Activated B cell treated with CpG ODN at 0.5 μM for 24 hours (primary cell): ENCODE data around the gene BRD7. TPM values are rescaled to one million over a fixed set of nuclear protein-coding genes. Genes with fewer than 3 reads are reported as not detected.

ENCODE experiments used
- ATAC-seq: fragments of 200-7000 bp; cut with Tn5 transposase; one replicate; pipeline ENCODE4 v1.10.0; 2021; ENCODE audit warnings: low read depth, mild to moderate bottlenecking, moderate library complexity
- CTCF ChIA-PET: fragments of 350-600 bp; sonication (Branson Sonifier 250); formaldehyde crosslinking; loops from one replicate; lab custom pipeline; 2021; ENCODE audit warnings: antibody characterized with exemption; lab: Charles Lee
- POLR2A ChIA-PET: fragments of 350-600 bp; sonication (Branson Sonifier 250); formaldehyde crosslinking; loops from one replicate; lab custom pipeline; 2021; ENCODE audit warnings: antibody characterized with exemption; lab: Charles Lee
- DNase-seq: peaks from one replicate; pipeline ENCODE4 v3.0.0; 2022
- H3K27ac Mint-ChIP-seq: one replicate; pipeline ENCODE4 v1.8.0; 2020; ENCODE audit warnings: mixed read lengths
- H3K27me3 Mint-ChIP-seq: one replicate; pipeline ENCODE4 v1.8.0; 2021; ENCODE audit warnings: mixed read lengths
- H3K36me3 Mint-ChIP-seq: one replicate; pipeline ENCODE4 v1.8.0; 2021; ENCODE audit warnings: low read depth, mixed read lengths
- H3K4me1 Mint-ChIP-seq: one replicate; pipeline ENCODE4 v1.8.0; 2021; ENCODE audit warnings: mixed read lengths
- H3K4me3 Mint-ChIP-seq: one replicate; pipeline ENCODE4 v1.8.0; 2020; ENCODE audit warnings: mild to moderate bottlenecking, mixed read lengths
- H3K9me3 Mint-ChIP-seq: one replicate; pipeline ENCODE4 v1.8.0; 2020; ENCODE audit warnings: mixed read lengths
- intact Hi-C: fragments of 100-400 bp; cut with micrococcal nuclease; formaldehyde crosslinking; loops from one replicate; pipeline ENCODE4 v1.15.1; 2024
- total RNA-seq: library from RNA; stranded (reverse); gene quantifications from 2 replicates; pipeline ENCODE4 v1.2.3, GENCODE V29; 2022
- TF ChIP-seq, protein P1 (sequence below): fragments of 200-600 bp; IDR thresholded peaks from one replicate; pipeline ENCODE4 v1.8.0; 2022; ENCODE audit warnings: antibody characterized with exemption, mild to moderate bottlenecking

The BRD7 gene
- total RNA-seq, 1 donor from 2014 or later, result 65.2 TPM

DNA sequence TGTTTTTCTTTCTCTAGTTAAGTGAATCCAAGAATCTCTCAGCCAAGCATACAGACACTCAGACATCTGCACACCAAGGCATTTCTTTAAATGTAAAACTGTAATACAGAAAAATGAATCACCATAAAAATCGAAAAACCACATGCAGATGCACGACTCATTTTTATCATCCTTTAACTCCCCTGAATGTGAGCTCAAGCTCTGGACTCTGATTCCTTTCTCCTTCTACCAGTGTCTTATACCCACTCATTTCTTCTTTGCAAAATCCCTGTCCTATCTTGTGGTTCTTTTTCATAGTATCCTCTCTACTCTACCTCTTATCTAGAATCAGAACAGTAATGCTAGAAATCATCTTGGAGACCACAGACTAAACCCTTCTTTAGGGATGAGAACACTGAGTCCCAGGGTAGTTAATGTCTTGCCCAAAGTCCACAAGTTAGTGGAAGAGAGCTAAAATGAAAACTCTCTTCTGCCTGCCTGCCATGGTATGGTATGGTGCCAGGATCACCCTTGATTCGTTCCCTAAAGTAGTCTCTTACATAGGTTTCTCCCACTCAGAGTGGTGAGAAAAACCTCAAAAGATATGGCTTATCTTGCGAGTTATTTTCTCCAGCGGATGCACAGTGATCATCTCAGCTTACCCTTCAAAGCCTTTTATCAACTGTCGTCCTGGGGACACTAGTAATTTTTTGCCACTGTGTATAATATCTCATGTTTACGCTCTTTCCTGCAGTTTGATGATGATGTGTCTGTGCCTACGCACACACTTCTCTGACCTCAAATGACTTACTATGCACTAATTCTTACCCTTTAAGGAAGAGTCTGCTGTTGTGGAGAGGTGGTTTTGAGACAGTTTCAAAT lies 30.2 kb downstream of the BRD7 start:
- POLR2A ChIA-PET, result interaction anchor here (0.6 to 0.8 kb wide), 2 partner anchors 9 to 83 kb away, joined by 4 read pairs; no protein-coding TSS in a partner anchor
- intact Hi-C loops, result loop anchor here (2.0 kb wide), 1 partner anchor 14 kb away; no protein-coding TSS in a partner anchor
- peak overlapping the region; percentile 88 for H3K27ac Mint-ChIP-seq
- H3K9me3 Mint-ChIP-seq, result no peaks in the 10 kb centered on the region
- CTCF ChIA-PET, result interaction anchor here (0.7 to 2.5 kb wide), 4 partner anchors 11 to 17 kb away, joined by 3 to 10 read pairs (median 6); no protein-coding TSS in a partner anchor
- DNase-seq, result no peak
- H3K4me1 Mint-ChIP-seq, result peaks cover 50% of the 10 kb centered on the region
- H3K4me3 Mint-ChIP-seq, result peak overlapping the region; percentile 35
- ATAC-seq, result no peak
- TF ChIP-seq, protein P1, sequence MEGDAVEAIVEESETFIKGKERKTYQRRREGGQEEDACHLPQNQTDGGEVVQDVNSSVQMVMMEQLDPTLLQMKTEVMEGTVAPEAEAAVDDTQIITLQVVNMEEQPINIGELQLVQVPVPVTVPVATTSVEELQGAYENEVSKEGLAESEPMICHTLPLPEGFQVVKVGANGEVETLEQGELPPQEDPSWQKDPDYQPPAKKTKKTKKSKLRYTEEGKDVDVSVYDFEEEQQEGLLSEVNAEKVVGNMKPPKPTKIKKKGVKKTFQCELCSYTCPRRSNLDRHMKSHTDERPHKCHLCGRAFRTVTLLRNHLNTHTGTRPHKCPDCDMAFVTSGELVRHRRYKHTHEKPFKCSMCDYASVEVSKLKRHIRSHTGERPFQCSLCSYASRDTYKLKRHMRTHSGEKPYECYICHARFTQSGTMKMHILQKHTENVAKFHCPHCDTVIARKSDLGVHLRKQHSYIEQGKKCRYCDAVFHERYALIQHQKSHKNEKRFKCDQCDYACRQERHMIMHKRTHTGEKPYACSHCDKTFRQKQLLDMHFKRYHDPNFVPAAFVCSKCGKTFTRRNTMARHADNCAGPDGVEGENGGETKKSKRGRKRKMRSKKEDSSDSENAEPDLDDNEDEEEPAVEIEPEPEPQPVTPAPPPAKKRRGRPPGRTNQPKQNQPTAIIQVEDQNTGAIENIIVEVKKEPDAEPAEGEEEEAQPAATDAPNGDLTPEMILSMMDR, result no peak
- H3K36me3 Mint-ChIP-seq, result peaks cover 59% of the 10 kb centered on the region
- no peaks in the 10 kb centered on the region for H3K27me3 Mint-ChIP-seq

DNA sequence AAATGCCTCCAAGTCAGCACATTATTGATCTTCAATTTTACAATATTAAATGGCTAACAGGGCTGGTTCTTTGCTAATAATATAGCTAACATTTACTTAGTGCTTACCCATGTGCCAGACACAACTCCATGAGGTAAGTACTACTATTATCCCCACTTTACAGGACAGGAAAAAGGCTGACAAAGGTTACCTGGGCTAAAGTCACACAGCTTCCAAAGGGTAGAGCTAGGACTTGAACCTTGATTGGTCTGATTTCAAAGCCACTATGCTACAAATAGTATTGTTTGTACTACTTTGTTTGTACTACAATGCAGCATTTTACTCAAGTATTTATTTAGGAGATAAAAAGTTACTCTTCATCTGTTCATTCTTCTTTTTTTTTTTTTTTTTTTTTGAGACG lies 31.9 kb downstream of the BRD7 start:
- DNase-seq (no peak), ATAC-seq (no peak)
- peak overlapping the region; percentile 88 for H3K27ac Mint-ChIP-seq
- H3K9me3 Mint-ChIP-seq, result peaks cover 4% of the 10 kb centered on the region
- intact Hi-C loops, result no loop called here
- H3K4me1 Mint-ChIP-seq, result peaks cover 64% of the 10 kb centered on the region
- H3K27me3 Mint-ChIP-seq, result no peaks in the 10 kb centered on the region
- CTCF ChIA-PET, result interaction anchor here (0.6 to 2.5 kb wide), 2 partner anchors 19 to 23 kb away, joined by 3 to 10 read pairs; no protein-coding TSS in a partner anchor
- TF ChIP-seq, protein P1, result no peak
- H3K36me3 Mint-ChIP-seq, result peaks cover 62% of the 10 kb centered on the region
- no peak overlapping the region for H3K4me3 Mint-ChIP-seq
- POLR2A ChIA-PET, result interaction anchor here (0.7 kb wide), 1 partner anchor 86 kb away, joined by 4 read pairs; no protein-coding TSS in a partner anchor

DNA sequence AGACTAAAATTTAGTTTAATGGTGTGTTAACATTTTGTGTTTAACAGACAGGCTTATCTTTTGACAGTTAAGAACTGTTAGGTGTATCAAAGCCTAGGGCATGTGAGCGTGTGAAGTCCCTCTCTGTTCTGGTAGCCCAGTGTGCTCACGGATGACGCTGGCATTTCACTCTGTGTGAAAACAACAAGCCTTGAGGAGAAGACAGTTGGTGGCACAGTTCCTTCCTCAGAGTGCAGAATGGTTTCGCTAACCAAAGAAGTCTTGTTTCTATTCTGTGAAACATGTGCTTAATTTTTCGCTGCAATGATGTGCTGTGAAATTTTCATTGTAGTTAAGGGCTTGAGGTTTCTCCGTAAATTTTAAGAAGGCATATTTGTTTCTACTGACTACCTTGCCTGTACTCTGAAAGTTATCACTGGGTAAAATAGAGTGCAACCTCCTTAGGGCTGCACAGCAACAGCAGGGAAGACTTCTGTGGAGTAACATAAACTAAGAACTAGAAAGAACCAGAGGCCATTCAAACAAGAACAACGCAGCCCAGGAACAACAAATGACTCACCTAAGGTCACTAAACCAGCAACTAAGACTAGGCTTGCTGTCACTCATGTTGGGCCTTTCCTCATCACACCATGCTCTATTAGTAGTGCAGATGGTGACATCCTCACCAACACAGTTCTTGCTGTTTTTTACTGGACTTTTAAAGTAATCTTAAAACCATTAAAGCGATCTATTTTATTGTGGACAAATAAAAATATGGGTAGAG lies 33.4 kb downstream of the BRD7 start:
- intact Hi-C loops, result loop anchor here (1.0 kb wide), 1 partner anchor 8 kb away; no protein-coding TSS in a partner anchor
- TF ChIP-seq, protein P1, result no peak
- peak overlapping the region; percentile 91 for H3K27ac Mint-ChIP-seq
- peaks cover 4% of the 10 kb centered on the region for H3K9me3 Mint-ChIP-seq
- peaks cover 69% of the 10 kb centered on the region for H3K36me3 Mint-ChIP-seq
- H3K4me1 Mint-ChIP-seq, result peaks cover 76% of the 10 kb centered on the region
- DNase-seq, result no peak
- peak overlapping the region; percentile 56 for H3K4me3 Mint-ChIP-seq
- POLR2A ChIA-PET, result no interaction called here
- ATAC-seq, result peak; percentile 84
- no peaks in the 10 kb centered on the region for H3K27me3 Mint-ChIP-seq
- CTCF ChIA-PET, result no interaction called here

DNA sequence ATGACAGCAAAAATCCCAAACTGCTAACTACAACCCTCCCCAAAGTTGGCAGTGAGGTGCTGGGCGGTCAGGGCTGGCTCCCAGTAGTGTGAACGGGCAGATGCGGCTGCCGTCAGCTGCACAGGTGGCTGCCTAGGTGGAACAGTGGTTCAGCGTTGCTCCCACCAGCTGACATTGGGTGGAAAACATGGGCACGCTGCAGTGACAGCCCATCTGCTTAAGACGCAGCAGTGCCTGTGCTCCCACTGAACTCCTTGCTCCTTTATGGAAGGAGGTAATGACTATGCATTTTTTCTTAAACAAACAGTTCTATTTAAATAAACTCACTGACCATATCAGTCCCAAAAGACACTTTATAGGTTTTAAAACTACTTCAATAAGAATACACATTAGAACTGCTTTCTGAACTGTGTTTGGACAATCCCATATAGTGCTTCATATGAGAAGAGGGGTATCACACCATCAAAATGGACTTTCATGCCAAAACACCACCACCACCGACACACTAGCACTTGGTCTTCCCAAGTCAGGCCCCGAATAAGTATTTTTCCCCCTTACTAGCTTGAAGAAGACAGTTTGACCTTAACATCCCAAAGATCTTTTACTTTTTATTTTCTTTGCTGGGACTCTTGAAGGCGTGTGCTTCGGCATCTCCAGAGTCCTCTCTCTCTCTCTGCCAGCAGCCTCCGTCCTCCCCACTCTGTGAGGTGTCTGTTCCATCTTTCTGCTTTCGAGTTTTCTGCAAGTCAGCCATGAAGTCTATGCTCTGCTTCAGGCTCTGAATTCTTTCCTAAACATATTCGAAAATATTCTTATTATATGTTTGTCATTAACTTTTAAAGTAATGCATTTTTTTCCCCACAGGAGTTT lies 34.4 kb downstream of the BRD7 start:
- TF ChIP-seq, protein P1, result no peak
- no peaks in the 10 kb centered on the region for H3K27me3 Mint-ChIP-seq
- peak overlapping the region; percentile 2 for H3K4me3 Mint-ChIP-seq
- intact Hi-C loops, result no loop called here
- peaks cover 73% of the 10 kb centered on the region for H3K36me3 Mint-ChIP-seq
- no peak for DNase-seq
- peaks cover 85% of the 10 kb centered on the region for H3K4me1 Mint-ChIP-seq
- ATAC-seq, result peak; percentile 47
- peak overlapping the region; percentile 91 for H3K27ac Mint-ChIP-seq
- ChIA-PET POLR2A (no interaction called here), CTCF (no interaction called here)
- H3K9me3 Mint-ChIP-seq, result peaks cover 4% of the 10 kb centered on the region
